GM21367 (cell line): ENCODE measurements around the gene NPAS2.
A peak's percentile ranks its signal among the peaks of the same experiment; 100 is the strongest.

Source experiments
- ATAC-seq: cut with Tn5 transposase; IDR thresholded peaks from one replicate; pipeline ENCODE4 v1.9.1; 2021; ENCODE audit not compliant: unreplicated experiment

The NPAS2 gene

DNA sequence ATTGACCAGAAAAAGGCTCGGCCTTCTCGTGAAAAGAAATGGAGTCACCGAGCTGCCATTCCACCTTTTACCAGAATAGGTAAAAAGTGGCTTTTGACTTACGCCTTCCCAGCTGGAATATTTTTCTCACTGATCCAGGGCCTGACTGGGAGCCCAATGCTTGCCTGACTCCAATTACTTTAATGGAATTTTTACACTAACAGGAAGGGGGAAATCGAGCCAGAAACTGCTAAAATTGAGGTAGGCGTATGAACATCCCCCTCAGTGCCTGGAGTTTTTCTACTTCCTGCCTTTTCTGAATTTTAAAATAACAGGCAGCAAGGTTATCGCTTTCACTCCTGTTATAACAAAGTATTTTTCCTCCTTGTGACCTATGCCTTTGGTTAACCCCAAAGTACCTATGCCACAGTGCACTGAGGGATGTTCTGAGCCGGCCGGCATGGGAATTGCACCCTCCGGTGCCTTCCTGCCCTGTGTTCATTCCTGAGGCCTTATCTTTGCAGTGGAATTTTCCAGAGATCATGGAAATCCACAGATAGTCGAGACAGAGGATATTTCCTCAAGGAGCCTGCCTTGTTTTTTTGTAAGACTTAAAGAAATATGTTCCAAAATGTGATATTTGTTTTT lies 163.9 kb downstream of the NPAS2 start:
- ATAC-seq = no peak

DNA sequence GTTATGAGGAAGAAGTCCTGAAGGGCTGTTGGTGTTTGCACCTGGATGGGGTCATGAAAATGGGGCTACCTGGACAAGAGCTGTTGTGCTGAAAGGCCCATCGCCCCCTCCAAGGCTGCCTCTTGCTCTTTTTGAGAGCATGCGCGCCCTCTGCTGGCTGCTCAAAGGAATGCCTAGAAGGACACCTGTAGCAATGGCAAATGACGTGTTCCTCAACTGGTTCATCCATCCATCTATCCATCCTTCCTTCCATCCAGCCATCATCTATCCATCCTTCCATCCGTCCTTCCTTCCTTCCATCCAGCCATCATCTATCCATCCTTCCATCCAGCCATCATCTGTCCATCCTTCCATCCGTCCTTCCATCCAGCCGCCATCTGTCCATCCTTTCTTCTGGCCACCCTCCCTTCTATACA lies 165.0 kb downstream of the NPAS2 start:
- no peak for ATAC-seq

DNA sequence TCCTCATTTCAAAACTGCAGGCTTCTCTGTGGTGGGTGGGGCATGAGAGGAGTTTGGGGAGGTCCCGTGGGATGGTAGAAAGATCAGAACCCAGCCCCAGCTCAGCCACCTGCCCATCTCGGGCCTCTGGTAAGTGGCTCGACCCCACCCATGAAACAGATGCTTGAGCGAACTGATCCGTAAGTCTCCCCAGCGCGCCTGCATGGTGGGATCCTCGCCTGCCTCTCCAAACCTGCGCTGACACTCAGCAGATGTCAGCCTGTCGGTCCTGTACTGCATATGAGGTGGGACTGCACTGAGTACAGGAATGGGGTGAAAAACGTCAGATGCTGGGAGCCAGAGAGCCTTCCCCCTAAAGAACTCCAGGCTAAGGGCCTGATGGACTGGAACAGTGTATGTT lies 166.2 kb downstream of the NPAS2 start:
- ATAC-seq = no peak

DNA sequence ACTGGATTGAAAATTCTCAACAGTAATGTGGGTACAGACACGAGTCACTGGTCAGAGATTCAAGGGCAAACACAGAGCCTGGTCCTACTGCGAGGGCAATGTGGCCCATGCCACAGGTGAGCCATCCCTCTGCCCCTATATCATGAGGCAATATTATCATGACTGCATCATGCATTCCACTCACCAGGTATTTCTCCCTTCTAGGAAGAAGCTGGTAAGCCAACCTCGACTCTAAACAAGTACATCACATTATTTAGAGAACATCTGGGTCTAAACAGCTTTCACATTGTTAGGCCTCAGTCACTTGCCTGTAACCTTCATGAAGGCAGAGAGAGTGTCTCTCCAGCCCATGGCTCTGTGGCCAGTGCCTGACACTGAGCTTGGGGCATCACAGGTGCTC lies 167.6 kb downstream of the NPAS2 start:
- ATAC-seq = no peak

DNA sequence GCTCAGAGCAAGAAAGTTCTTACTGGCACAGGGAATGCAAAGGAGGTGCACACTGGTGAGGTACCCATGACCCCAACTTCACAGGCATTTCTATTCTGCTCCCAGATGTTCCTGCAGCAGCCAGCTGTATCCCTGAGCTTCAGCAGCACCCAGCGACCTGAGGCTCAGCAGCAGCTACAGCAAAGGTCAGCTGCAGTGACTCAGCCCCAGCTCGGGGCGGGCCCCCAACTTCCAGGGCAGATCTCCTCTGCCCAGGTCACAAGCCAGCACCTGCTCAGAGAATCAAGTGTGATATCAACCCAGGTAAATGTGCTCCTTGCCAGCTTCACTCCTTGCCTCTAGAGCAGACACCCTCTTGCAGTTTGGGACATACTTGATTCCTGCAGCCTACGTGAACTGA lies 168.0 kb downstream of the NPAS2 start:
- ATAC-seq = no peak

DNA sequence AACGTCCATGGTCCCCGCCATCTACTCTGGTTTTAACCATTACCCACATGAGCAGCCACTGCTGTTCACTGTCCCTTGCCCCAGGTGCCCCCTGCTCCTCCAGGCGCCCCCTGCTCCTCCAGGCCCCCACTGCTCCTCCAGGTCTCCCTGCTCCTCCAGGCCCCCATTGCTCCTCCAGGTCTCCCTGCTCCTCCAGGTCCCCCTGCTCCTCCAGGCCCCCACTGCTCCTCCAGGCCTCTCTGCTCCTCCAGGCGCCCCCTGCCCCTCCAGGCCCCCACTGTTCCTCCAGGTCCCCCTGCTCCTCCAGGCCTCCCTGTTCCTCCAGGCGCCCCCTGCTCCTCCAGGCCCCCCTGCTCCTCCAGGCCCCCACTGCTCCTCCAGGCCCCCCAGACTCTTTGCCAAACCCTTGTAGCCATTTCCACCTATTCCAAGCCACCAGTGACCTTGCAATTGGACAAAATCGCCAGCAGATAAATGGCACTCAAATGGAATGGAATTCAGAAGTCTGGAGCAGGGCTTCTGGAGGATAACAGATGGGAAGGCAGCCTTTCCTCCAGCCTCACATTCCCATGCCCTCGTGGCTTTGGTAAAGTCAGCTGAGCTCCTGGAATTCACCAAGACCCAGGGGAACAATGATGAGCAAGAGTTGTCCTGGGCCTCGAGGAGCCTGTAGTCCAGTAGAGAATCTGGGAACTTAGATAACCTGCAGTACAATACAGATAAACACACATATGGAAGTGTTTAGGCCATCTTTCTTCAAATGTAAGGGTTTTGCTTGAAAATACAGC lies 168.9 kb downstream of the NPAS2 start:
- ATAC-seq = no peak

DNA sequence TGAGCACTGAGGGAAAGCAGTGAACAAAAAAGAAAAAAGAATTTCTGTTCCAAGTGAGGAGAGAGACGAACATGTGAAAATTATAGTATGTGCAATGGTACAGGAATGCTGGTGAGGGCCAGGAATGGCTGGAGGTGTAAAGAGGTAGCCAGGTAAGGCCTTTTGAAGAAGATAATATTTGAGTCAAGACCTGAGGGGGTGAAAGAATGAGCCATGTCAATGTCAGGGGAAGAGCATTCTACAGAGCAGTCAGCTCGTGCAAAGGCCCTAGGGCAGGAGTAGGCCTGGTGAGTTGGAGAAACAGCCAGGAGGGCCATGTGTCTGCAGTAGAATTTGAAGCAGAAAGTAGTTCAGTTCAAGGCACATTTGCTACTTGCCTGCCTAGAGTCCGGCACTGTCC lies 169.7 kb downstream of the NPAS2 start:
- no peak for ATAC-seq

DNA sequence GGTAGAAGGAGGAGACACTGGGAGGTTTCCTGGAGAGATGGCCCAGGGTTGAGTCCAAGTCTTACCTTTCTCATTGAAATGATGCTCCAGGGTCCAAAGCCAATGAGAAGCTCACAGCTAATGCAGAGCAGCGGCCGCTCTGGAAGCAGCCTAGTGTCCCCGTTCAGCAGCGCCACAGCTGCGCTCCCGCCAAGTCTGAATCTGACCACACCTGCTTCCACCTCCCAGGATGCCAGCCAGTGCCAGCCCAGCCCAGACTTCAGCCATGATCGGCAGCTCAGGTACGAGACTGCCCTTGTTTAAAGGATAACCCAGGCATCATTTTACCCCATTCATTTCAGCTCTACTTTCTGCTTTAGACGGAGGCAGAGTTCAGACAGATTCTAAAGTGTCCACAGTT lies 170.2 kb downstream of the NPAS2 start:
- no peak for ATAC-seq

DNA sequence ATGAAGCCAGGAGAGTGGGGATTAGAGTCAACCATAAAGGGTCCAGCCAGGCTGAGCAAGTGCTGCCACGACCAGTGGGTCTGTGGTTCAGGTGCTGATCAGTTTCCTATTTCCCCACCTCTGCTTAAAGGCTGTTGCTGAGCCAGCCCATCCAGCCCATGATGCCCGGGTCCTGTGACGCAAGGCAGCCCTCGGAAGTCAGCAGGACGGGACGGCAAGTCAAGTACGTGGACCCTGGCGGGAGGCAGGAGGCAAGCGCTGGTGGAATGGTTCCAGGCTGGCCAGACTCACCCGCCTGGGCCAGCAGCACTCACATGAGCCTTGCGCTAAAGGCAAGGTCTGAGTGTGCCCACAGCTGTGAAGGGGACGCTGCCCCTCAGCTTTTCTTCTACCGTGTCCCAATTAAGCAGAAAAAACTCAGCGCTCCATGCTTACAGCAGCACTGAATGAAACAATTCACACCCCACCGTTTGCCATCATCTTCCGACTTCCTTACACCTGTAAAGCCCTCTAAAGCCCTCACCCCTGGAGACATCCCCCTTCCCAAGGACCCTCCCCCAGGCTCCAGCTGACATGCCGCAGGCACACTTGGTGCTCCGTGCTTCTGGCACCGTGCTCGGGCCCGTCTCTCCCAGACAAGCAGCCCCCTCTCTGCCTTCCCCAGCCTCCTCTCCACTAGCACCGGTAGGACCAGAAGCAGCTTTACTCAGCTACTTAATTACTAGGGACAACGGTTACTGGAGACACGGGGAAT lies 170.9 kb downstream of the NPAS2 start:
- no peak for ATAC-seq

DNA sequence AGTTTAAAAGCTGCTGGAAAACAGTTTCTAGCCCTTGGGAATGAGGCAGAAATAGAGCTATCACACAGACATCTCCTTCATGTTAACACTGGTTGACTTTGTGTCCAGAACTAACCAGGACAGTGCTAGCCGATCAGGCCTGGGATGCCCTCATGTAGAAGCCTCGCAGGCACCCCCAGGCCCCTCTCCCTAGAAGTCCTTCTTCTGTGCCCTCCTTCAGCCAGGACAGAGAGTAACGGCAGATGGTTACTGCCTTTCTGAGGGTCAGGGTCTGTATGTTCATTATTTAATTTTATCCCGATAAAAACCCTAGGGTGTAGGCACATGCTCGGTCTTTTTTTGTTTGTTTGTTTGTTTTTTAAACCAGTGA lies 171.4 kb downstream of the NPAS2 start:
- no peak for ATAC-seq

DNA sequence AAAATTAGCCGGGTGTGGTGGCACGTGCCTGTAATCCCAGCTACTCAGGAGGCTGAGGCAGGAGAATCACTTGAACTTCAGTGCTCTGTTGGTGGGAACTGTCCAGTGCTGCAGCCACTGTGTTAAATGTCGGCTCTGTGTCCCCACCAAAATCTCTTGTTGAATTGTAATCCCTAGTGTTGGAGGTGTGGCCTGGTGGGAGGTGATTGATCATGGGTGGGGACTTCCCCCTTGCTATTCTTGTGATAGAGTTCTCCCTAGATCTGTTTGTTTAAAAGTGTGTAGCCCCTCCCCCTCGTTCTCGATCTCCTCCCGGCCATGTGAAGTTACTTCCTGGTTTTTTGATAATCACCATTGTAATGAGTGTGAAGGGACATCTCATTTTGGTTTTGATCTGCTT lies 172.3 kb downstream of the NPAS2 start:
- ATAC-seq = no peak

DNA sequence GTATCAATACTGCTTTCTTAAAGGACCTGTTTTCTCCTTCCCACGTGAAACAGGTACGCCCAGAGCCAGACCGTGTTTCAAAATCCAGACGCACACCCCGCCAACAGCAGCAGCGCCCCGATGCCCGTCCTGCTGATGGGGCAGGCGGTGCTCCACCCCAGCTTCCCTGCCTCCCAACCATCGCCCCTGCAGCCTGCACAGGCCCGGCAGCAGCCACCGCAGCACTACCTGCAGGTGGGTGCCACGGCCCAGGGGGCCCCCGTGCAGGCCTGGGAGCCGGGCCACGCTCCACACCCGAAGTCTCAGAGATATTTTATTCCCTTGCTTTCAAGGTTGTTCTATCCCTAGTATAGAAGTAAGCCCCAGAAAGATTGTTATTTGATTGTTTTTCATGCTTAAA lies 173.4 kb downstream of the NPAS2 start:
- ATAC-seq = no peak

DNA sequence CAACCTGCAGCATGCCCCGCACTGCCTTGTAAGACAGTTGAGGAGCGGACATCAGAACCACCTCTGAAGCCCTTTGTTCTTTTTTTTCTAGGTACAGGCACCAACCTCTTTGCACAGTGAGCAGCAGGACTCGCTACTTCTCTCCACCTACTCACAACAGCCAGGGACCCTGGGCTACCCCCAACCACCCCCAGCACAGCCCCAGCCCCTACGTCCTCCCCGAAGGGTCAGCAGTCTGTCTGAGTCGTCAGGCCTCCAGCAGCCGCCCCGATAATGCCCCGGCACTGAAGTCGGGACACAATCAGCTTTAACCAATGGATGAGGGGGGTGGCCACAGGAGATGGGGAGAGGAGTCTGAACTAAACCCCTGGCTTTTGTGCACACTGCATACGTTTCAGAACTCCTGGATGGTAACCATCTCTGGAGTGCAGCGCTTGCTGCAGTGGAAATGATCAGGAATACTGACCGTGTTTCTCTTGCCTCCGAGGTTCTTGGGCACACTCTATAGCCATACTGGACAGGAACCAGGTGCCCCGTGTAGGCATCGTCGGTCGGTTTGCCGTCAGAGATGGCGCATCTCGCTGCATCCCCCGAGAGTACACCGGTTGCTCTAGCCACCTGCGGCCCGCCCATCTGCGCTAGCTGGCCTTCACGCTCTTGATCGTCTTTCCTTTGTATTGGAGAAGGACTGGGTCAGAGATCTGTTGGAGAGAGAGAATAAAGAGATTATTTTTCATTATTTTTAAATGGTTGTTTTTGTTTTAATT lies 175.6 kb downstream of the NPAS2 start:
- ATAC-seq = no peak

DNA sequence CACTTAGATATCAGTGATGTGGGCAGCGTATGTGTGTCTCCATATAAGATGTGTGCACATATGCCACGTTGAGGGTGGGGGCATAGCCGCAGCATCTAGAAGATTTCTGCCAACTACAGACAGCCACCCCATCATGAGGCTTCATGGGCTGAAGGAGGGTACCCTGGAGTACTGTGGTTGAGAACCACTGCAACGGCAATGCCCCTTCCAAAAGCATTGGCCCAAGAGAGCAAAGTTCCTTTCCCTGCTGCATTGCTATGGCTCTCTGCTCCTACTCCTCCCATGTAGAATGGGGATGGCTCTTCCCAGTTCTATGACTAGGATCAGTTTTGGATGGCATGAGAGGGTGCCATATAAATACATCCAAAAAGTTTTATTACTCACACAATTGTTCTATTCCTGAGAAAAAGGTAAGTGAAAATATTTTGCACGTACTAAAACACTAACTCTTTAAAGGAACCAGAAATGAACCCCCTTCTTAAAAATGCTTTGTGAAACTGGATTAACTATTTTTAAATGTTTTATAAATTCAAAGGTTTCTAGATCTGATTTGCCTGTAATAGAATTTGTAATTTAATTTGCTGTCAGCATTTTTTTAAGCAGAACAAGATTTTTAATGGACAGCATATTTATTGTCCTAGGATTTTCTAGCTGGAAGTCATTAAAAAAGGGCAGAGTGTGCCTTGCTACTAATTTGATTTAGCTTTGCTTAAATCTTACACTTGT lies 177.7 kb downstream of the NPAS2 start:
- no peak for ATAC-seq

DNA sequence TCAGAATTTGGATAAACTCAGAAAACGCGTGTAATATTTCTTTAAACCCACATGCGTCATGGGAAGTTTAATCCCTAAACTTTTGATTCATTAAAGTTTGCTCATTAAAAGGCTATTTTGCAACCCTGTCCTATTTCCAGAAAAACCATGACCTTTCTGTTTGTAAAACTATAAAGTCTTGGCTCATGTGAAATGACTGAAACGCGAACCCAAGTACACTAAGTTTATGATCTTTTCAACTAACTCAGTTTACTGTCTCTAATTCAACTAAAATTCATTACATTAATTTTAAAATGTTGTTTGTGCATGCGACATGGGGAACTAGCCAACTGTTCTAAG lies 178.3 kb downstream of the NPAS2 start:
- no peak for ATAC-seq

DNA sequence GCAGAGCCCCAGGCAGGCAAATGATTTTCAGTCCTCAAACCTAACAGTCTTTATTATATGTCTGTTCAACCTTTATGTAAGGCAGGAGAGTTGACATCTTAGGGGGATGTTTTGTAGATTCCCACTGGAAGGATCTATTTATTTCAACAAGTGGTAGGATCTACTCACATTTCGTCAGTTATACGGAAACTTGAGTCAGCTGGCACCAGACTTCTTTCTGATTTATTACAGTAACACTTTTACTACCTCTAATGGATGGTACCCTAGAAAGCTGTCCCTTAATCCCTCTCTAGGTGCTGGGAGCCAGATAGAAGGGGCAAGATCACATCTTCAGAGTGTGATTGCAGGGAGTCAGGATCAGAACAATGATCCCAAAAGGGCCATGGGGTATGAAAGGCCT lies 180.1 kb downstream of the NPAS2 start:
- no peak for ATAC-seq

DNA sequence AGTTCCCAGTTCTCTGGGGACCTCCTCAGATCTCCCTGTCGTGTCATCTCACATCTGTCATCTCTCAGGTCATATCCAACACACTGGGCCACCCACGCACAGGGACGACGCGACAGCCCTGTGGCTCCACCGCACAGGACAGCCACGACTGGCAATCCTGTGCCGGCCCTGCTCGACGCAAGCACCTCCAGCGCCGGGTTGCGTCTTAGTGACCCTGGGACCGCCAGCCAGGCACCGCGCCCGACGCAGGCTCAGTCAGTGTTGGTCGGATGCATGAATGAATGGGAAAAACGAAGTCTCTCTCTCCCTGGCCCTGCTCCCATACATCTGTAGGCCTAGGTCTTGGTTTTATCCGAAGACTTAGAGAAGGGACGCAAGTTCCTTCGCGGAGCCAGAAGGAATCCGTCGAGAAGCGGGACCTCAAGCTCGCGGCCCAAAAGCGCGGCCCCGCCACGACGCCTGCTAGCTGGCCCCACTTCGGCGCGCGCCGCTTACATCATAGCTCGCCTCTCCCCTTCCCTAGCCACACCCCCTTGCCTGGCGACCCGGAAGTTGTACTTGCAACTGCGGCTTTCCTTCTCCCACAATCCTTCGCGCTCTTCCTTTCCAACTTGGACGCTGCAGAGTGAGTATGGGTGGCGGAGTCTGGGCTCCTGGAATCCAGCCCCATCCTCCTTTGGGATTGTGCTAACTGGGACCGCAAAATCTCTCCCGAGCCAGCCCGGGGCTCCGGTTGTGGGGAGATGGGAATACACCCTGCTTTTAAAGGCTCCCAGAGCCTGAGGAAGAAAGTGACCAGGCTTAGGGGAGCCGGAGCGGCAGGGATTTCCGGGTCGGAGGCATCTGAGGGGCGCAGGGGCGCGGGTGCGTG lies 182.0 kb downstream of the NPAS2 start, which contains the start of gene RPL31:
Gene RPL31, plus strand, starts transcription at position 599 of the 871 bp plus-strand sequence. CDS start 413 bp downstream, outside the sequence.
- ATAC-seq = peak; percentile 94

DNA sequence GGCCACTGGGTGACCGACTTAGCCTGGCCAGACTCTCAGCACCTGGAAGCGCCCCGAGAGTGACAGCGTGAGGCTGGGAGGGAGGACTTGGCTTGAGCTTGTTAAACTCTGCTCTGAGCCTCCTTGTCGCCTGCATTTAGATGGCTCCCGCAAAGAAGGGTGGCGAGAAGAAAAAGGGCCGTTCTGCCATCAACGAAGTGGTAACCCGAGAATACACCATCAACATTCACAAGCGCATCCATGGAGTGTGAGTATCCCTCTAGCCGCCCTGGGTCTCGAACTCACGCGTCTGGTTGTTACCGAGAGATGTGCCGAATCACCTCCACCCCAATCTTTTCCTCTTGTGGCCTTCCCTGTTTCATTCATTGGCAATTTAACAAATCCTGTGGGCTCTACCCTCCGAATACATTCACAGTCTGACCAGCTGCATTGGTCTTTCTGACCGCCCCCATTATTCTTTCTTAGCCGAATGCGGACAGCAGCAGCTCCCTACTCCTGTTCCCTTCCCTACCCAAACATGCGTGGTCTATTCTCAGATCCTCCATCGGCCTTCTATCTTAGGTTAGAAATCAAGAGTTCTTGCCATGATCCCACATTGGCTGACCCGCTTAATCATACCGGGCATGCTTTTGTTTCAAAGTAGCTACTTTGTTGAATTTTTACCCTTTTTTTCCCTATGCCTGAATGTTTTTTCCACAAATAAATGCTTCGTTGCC lies 182.8 kb downstream of the NPAS2 start:
- ATAC-seq = no peak

DNA sequence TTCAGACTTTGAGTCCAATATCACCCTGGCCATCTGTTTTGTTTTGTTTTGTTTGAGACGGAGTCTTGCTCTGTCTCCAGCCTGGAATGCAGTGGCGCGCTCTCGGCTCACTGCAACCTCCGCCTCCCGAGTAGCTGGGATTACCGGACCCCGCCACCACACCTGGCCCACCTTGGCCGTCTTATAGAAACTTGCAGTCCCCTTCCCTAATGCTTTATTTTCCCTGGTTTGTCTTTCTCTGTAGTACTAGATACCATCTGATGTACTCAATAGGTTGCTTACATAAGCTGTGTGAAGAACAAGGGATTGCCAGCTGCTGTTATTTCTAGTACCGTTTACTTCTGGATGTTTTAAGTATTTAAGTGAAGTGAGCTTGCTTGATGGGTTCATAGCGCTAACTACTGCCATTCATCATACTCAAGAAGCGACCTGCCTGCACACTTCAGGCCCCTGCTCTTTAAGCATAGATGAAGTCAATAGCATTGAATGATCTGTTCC lies 183.4 kb downstream of the NPAS2 start:
- ATAC-seq = no peak
